ENCODE measurements around the gene EXOSC5. TPM values are rescaled to one million over a fixed set of nuclear protein-coding genes. Genes with fewer than 3 reads are reported as not detected.
A peak's percentile ranks its signal among the peaks of the same experiment; 100 is the strongest.

EXOSC5 gene
- total RNA-seq, 1 donor from 2014 or later: 20.3 TPM

DNA sequence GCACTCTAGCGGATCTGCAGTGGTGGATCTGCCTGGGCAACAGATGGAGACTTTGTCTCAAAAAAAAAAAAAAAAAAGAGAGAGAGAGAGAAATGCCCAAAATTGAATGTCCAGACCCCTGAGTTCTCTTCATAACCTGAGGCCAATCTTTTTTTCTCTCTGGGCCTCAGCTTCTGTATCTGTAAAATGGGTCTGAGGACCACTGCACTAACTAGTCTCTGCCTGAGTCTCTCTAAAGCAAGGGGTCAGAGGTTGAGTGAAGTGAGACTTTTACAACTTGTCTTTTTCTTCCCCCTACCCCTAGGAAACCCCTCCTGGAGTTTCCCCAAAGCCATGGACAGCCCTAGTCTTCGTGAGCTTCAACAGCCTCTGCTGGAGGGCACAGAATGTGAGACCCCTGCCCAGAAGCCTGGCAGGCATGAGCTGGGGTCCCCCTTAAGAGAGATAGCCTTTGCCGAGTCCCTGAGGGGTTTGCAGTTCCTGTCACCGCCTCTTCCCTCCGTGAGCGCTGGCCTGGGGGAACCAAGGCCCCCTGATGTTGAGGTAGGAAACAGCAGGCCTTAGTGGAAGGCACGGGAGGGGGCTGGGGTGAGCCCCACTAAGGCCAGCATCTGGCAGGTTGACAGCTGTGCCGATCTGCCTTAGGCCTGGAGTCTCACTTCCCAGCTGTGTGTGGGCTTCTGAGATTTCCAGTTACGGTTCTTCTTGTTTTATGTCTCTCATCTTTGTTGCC is 19.0 kb downstream of the EXOSC5 start:
- peak; percentile 15 for DNase-seq (ENCODE audit: low read depth, low spot score)
- Mint-ChIP-seq H3K36me3 (ENCODE audit: low read depth) (peaks cover 2% of the 10 kb centered on the region), H3K27me3 (ENCODE audit: low read depth) (peaks cover 5% of the 10 kb centered on the region), H3K9me3 (no peaks in the 10 kb centered on the region), H3K4me3 (peak overlapping the region; percentile 41), H3K4me1 (peaks cover 15% of the 10 kb centered on the region), H3K27ac (ENCODE audit: unreplicated experiment) (peak overlapping the region; percentile 65)
- TF ChIP-seq, protein P1, sequence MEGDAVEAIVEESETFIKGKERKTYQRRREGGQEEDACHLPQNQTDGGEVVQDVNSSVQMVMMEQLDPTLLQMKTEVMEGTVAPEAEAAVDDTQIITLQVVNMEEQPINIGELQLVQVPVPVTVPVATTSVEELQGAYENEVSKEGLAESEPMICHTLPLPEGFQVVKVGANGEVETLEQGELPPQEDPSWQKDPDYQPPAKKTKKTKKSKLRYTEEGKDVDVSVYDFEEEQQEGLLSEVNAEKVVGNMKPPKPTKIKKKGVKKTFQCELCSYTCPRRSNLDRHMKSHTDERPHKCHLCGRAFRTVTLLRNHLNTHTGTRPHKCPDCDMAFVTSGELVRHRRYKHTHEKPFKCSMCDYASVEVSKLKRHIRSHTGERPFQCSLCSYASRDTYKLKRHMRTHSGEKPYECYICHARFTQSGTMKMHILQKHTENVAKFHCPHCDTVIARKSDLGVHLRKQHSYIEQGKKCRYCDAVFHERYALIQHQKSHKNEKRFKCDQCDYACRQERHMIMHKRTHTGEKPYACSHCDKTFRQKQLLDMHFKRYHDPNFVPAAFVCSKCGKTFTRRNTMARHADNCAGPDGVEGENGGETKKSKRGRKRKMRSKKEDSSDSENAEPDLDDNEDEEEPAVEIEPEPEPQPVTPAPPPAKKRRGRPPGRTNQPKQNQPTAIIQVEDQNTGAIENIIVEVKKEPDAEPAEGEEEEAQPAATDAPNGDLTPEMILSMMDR (conservative IDR thresholded peaks at IDR 0.05): peak; percentile 34

DNA sequence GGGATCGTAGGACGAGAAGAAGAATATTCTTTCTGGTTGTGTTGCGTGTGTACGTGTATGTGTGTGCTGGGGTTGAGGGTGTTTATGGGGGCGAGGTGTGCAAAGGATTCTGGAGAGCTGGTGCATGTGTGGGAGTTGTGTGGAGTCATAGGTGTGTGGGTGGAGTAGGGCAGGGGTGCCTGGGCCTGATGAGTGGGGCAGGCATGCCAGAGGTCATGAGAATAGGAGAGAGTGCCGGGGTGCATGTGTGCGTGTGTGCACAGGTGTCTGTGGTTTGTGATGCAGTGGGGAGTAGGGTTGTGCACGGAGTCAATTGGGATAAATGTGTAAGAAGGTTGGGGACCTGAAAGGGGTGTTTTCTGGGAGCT is 20.2 kb downstream of the EXOSC5 start:
- no peak for DNase-seq (ENCODE audit: low read depth, low spot score)
- TF ChIP-seq, protein P1 (conservative IDR thresholded peaks at IDR 0.05): no peak
- no peaks in the 10 kb centered on the region for H3K9me3 Mint-ChIP-seq
- H3K4me3 Mint-ChIP-seq: peak overlapping the region; percentile 79
- H3K27me3 Mint-ChIP-seq (ENCODE audit: low read depth): peaks cover 5% of the 10 kb centered on the region
- H3K27ac Mint-ChIP-seq (ENCODE audit: unreplicated experiment): no peak overlapping the region
- H3K4me1 Mint-ChIP-seq: peaks cover 15% of the 10 kb centered on the region
- no peaks in the 10 kb centered on the region for H3K36me3 Mint-ChIP-seq (ENCODE audit: low read depth)

DNA sequence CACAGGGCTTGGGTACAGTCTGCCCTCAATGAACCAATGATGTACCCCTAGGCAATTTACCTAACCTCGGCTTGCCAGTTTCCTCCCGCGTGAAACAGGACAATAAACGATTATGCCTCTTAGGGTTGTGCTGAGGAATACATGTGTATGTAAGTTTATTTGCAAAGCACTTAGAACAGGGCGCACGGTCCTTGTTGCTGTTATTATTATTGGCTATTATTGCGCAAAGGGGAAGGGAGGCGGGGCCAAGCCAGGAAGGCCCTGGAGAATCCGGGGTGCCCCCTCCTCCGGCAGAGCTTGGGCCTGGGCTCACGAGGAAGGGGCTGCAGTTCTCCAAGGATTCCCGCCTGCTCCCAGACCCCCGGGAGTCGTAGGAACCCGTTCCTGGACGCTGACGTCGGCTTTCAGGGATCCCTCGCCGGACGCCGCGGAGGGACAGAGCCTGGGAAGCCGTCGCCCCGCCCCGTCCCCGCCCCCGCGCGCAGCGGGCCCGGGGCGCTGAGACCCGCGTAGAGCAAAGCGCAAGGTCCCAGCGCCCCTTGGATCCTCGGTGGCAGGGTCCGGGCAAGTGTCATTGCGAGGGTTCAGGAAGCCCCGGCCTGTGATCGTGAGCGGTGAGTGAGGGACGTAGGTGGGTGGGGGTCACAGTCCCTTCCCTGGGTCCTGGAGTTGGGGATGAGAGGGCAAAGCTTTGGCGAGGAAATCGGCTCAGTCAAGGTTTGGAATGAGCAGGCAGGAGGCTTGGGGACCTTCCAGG is 20.7 kb downstream of the EXOSC5 start, which contains the start of gene TMEM91:
Gene TMEM91, plus strand, starts transcription at position 293 of the 757 bp plus-strand sequence. CDS start 1,777 bp downstream, outside the sequence.
- H3K4me1 Mint-ChIP-seq: peaks cover 15% of the 10 kb centered on the region
- peak; percentile 43 for DNase-seq (ENCODE audit: low read depth, low spot score)
- TF ChIP-seq, protein P1 (conservative IDR thresholded peaks at IDR 0.05): no peak
- H3K4me3 Mint-ChIP-seq: peak within 1 kb of the TSS; percentile 79
- H3K27ac Mint-ChIP-seq (ENCODE audit: unreplicated experiment): no peak within 1 kb of the TSS
- H3K27me3 Mint-ChIP-seq (ENCODE audit: low read depth): peaks cover 5% of the 10 kb centered on the region
- no peaks in the 10 kb centered on the region for H3K36me3 Mint-ChIP-seq (ENCODE audit: low read depth)
- no peaks in the 10 kb centered on the region for H3K9me3 Mint-ChIP-seq

DNA sequence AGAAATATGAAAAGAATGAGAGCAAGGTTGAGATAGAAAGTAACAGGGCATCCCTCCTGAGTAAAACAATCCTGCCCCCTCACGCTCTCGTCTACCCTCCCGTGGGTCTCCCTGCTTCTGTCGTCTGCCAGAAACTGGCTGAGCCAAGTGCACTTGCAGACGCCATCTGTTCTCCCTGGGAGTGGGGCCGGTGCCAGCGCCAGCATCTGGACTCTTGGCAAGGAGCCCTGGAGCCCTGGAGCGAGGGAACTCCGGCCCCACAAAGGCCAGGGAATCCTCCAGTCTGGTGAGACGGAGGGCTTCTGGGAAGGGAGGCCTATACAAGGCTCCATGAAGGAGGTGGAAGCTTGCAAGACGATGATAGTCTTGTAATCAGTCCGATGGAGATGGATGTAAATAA is 23.2 kb downstream of the EXOSC5 start:
- TF ChIP-seq, protein P1 (conservative IDR thresholded peaks at IDR 0.05): no peak
- Mint-ChIP-seq H3K9me3 (no peaks in the 10 kb centered on the region), H3K27me3 (ENCODE audit: low read depth) (peaks cover 5% of the 10 kb centered on the region), H3K4me1 (peaks cover 15% of the 10 kb centered on the region), H3K36me3 (ENCODE audit: low read depth) (no peaks in the 10 kb centered on the region), H3K27ac (ENCODE audit: unreplicated experiment) (no peak overlapping the region), H3K4me3 (no peak overlapping the region)
- no peak for DNase-seq (ENCODE audit: low read depth, low spot score)

DNA sequence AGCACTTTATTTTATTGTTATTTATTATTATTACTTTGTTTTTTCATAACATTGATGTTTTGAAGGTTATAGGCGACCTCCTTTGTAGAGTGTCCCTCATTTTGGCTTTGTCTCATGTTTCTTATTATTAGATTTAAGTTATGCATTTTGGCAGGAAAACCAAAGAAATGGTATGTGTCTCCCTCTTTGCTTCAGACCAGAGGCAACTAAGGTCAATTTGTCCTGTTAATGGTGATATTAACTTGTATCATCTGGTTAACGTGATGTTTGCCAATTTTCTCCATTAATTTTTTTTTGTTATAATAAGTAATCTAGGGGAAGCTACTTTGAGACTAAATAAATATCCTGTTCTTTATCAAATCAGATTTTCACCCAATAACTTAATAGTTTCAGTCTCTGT is 24.7 kb downstream of the EXOSC5 start:
- Mint-ChIP-seq H3K27me3 (ENCODE audit: low read depth) (peaks cover 5% of the 10 kb centered on the region), H3K9me3 (no peaks in the 10 kb centered on the region), H3K4me1 (peaks cover 15% of the 10 kb centered on the region), H3K36me3 (ENCODE audit: low read depth) (no peaks in the 10 kb centered on the region), H3K27ac (ENCODE audit: unreplicated experiment) (no peak overlapping the region), H3K4me3 (no peak overlapping the region)
- no peak for DNase-seq (ENCODE audit: low read depth, low spot score)
- TF ChIP-seq, protein P1 (conservative IDR thresholded peaks at IDR 0.05): no peak

All from neural crest cell (in vitro differentiated cells).